Measurements from ENCODE around the gene MSI2.

DNA sequence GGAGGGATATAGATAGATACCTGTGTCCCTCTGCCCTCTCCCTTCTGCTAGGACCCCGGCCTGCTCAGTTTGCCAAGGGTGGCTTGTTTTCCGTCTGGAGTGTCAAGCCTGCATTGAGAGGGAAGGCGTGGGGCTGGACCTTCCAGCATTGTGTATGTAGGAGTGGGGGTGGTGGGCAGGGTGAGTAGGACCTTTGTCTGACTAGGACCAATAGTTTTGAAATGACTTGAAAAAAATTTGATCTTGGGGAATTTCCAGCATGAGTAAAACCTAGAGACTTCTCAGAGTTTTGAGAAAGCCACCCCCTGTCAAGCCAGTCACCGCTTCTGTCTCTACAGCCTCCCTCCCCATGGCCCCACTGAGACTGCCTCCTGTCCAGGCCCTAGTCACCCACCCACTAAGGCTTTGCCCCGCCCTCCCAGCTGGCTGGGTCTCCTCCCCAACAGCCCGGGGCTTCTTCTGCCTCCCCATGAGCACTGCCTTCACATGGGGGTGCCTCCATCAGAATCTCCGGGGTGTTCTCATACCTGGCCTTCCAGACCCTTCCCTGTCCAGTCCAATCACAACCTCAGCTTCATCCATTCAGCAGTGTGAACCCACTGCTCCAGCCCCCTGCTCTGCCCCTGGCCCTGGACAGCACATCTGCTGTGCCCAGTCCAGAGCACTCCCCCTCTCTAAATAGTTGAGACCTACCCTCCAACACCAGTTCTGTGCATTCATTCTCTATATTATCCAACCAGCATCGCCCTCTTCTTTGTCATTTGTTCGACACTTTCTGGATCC lies 207.0 kb downstream of the MSI2 start:
- TF ChIP-seq, protein P1, sequence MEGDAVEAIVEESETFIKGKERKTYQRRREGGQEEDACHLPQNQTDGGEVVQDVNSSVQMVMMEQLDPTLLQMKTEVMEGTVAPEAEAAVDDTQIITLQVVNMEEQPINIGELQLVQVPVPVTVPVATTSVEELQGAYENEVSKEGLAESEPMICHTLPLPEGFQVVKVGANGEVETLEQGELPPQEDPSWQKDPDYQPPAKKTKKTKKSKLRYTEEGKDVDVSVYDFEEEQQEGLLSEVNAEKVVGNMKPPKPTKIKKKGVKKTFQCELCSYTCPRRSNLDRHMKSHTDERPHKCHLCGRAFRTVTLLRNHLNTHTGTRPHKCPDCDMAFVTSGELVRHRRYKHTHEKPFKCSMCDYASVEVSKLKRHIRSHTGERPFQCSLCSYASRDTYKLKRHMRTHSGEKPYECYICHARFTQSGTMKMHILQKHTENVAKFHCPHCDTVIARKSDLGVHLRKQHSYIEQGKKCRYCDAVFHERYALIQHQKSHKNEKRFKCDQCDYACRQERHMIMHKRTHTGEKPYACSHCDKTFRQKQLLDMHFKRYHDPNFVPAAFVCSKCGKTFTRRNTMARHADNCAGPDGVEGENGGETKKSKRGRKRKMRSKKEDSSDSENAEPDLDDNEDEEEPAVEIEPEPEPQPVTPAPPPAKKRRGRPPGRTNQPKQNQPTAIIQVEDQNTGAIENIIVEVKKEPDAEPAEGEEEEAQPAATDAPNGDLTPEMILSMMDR (conservative IDR thresholded peaks at IDR 0.05; ENCODE audit: low read length) = no peak
- TF ChIP-seq EZH2phosphoT487 (IDR thresholded peaks at IDR 0.05; ENCODE audit: borderline replicate concordance, low read depth, low read length) = no peak
